ENCODE measurements around the gene ID4.

DNA sequence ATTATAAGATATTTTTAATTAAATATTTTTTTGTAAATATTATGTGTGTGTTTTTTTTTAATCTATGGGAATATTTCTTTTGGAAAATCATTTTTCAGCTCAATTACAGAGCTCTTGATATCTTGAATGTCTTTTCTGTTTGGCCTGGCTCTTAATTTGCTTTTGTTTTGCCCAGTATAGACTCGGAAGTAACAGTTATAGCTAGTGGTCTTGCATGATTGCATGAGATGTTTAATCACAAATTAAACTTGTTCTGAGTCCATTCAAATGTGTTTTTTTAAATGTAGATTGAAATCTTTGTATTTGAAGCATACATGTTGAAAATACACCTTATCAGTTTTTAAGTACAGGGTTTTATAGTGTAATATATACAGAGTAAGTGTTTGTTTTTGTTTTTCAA, 2.6 kb downstream of the ID4 start:
- TF ChIP-seq, protein P1, sequence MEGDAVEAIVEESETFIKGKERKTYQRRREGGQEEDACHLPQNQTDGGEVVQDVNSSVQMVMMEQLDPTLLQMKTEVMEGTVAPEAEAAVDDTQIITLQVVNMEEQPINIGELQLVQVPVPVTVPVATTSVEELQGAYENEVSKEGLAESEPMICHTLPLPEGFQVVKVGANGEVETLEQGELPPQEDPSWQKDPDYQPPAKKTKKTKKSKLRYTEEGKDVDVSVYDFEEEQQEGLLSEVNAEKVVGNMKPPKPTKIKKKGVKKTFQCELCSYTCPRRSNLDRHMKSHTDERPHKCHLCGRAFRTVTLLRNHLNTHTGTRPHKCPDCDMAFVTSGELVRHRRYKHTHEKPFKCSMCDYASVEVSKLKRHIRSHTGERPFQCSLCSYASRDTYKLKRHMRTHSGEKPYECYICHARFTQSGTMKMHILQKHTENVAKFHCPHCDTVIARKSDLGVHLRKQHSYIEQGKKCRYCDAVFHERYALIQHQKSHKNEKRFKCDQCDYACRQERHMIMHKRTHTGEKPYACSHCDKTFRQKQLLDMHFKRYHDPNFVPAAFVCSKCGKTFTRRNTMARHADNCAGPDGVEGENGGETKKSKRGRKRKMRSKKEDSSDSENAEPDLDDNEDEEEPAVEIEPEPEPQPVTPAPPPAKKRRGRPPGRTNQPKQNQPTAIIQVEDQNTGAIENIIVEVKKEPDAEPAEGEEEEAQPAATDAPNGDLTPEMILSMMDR (IDR thresholded peaks at IDR 0.05), result no peak
- TF ChIP-seq POLR2A (IDR thresholded peaks at IDR 0.05), result no peak

Data from ovary (tissue), 3 donors.